HG03442 (cell line): Measurements from ENCODE around the gene POLR3GL.
A peak's percentile ranks its signal among the peaks of the same experiment; 100 is the strongest.

Experiments
- ATAC-seq: cut with Tn5 transposase; IDR thresholded peaks from one replicate; pipeline ENCODE4 v1.9.1; 2021; ENCODE audit warnings: mild to moderate bottlenecking, moderate library complexity; ENCODE audit not compliant: unreplicated experiment

The POLR3GL gene

GRCh38 chr1:145947551-145947950 is 16.9 kb upstream of the POLR3GL start:
- ATAC-seq: no peak

GRCh38 chr1:145949219-145949618 is 15.3 kb upstream of the POLR3GL start:
- no peak for ATAC-seq

GRCh38 chr1:145951526-145951925 is 13.0 kb upstream of the POLR3GL start:
- ATAC-seq: no peak

- no peak for ATAC-seq
Measured at GRCh38 chr1:145952903-145953302, 11.6 kb upstream of the POLR3GL start.

GRCh38 chr1:145953861-145954260 is 10.6 kb upstream of the POLR3GL start:
- ATAC-seq: no peak

- no peak for ATAC-seq
Measured at GRCh38 chr1:145955436-145955835, 9.1 kb upstream of the POLR3GL start.

- no peak for ATAC-seq
Measured at GRCh38 chr1:145956361-145956760, 8.1 kb upstream of the POLR3GL start.

- no peak for ATAC-seq
Measured at GRCh38 chr1:145956781-145957442, 7.6 kb upstream of the POLR3GL start.

- ATAC-seq: peak; percentile 88
Measured at GRCh38 chr1:145957443-145958319, 6.8 kb upstream of the POLR3GL start, which contains the start of gene LIX1L. LIX1L (minus strand) TSS chr1:145958017; CDS start chr1:145957927, 90 bp downstream.

- ATAC-seq: no peak
Measured at GRCh38 chr1:145958734-145959133, 5.8 kb upstream of the POLR3GL start.

- ATAC-seq: no peak
Measured at GRCh38 chr1:145959333-145959732, 5.2 kb upstream of the POLR3GL start.

- no peak for ATAC-seq
Measured at GRCh38 chr1:145959957-145960467, 4.5 kb upstream of the POLR3GL start.

GRCh38 chr1:145960468-145961108 is 3.9 kb upstream of the POLR3GL start:
- ATAC-seq: no peak

GRCh38 chr1:145961109-145961424 is 3.4 kb upstream of the POLR3GL start:
- no peak for ATAC-seq

GRCh38 chr1:145961425-145962156 is 2.9 kb upstream of the POLR3GL start:
- no peak for ATAC-seq

GRCh38 chr1:145962157-145963102 is 2.1 kb upstream of the POLR3GL start:
- no peak for ATAC-seq

- ATAC-seq: no peak
Measured at GRCh38 chr1:145963265-145964019, 1.0 kb upstream of the POLR3GL start.

GRCh38 chr1:145965119-145965744 is 742 bp downstream of the POLR3GL start:
- no peak for ATAC-seq

GRCh38 chr1:145967288-145967687 is 2.8 kb downstream of the POLR3GL start:
- no peak for ATAC-seq
